Thoracic aorta (tissue), 2 donors: Measurements from ENCODE around the gene CDC23. TPM values are rescaled to one million over a fixed set of nuclear protein-coding genes. Genes with fewer than 3 reads are reported as not detected.

Experiments used
- ATAC-seq: fragments of 150-250 bp; one replicate; pipeline ENCODE4 v1.8.0; 2017; ENCODE audit warnings: low read depth; ENCODE audit not compliant: insufficient number of reproducible peaks, low FRiP score
- DNase-seq: peaks from one replicate; pipeline ENCODE4 v3.0.0-alpha.2; 2020; ENCODE audit warnings: low spot score
- H3K27ac ChIP-seq, 2 donors: fragments of 200-600 bp; sonication (generic); 1 replicate in 1 of 2; 2 replicates in 1 of 2; pipeline ENCODE4 v1.5.1; 2016; ENCODE audit warnings: mild to moderate bottlenecking in 2 of 2, moderate library complexity in 2 of 2
- H3K27me3 ChIP-seq: fragments of 200-600 bp; sonication (generic); replicated peaks from 2 replicates; pipeline ENCODE4 v1.6.0; 2016; ENCODE audit warnings: mild to moderate bottlenecking; ENCODE audit not compliant: insufficient read depth
- H3K36me3 ChIP-seq: fragments of 200-600 bp; sonication (generic); one replicate; pipeline ENCODE4 v1.5.1; 2016
- H3K4me1 ChIP-seq, 2 donors: fragments of 200-600 bp; sonication (generic); 1 replicate in 1 of 2; 2 replicates in 1 of 2; pipeline versions ENCODE4 v1.5.1 to v1.6.0; 2016; ENCODE audit warnings: low read depth in 2 of 2, mild to moderate bottlenecking in 1 of 2; ENCODE audit not compliant: control insufficient read depth in 1 of 2
- H3K4me3 ChIP-seq: fragments of 200-600 bp; sonication (generic); 2 replicates; pipeline ENCODE4 v1.5.1; 2016; ENCODE audit warnings: mild to moderate bottlenecking
- H3K9me3 ChIP-seq: fragments of 200-600 bp; sonication (generic); 2 replicates; pipeline ENCODE4 v1.5.1; 2016
- total RNA-seq, 2 donors: library from RNA; depleted of rRNA; stranded (reverse); fragments of >200 nt; gene quantifications; one replicate each; pipeline versions ENCODE4 v1.1.0 to v1.2.3, GENCODE V29; 2016
- TF ChIP-seq, protein P1 (sequence below): fragments of 200-600 bp; sonication (generic); IDR thresholded peaks from one replicate; pipeline ENCODE4 v1.5.1; 2019; ENCODE audit warnings: antibody characterized with exemption

CDC23 gene
- total RNA-seq, 2 donors from 2014 or later = 13.5 to 17.7 TPM

DNA sequence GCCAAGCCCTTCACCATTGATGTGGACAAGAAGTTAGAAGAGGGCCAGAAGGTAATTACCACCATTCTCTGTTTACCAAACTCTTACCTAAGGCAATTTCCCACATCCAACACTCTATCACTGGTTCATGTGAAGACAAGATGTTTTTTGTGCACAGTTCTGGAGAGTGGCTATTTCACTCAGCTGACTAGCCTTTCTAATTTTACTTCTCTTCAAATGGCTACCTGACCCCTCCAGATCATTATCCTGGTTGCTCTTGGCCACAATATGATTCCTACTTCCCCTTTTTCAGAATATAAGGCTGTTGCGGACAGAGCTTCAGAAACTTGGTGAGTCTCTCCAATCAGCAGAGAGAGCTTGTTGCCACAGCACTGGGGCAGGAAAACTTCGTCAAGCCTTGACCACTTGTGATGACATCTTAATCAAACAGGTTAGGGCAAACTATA is 27.1 kb downstream of the CDC23 start:
- H3K36me3 ChIP-seq = peaks cover 37% of the 10 kb centered on the region
- H3K27ac ChIP-seq = no peak overlapping the region
- H3K27me3 ChIP-seq = no peaks in the 10 kb centered on the region
- no peaks in the 10 kb centered on the region for H3K9me3 ChIP-seq
- H3K4me3 ChIP-seq = no peak overlapping the region
- TF ChIP-seq, protein P1, sequence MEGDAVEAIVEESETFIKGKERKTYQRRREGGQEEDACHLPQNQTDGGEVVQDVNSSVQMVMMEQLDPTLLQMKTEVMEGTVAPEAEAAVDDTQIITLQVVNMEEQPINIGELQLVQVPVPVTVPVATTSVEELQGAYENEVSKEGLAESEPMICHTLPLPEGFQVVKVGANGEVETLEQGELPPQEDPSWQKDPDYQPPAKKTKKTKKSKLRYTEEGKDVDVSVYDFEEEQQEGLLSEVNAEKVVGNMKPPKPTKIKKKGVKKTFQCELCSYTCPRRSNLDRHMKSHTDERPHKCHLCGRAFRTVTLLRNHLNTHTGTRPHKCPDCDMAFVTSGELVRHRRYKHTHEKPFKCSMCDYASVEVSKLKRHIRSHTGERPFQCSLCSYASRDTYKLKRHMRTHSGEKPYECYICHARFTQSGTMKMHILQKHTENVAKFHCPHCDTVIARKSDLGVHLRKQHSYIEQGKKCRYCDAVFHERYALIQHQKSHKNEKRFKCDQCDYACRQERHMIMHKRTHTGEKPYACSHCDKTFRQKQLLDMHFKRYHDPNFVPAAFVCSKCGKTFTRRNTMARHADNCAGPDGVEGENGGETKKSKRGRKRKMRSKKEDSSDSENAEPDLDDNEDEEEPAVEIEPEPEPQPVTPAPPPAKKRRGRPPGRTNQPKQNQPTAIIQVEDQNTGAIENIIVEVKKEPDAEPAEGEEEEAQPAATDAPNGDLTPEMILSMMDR = no peak
- ATAC-seq (no peak), DNase-seq (no peak)
- no peaks in the 10 kb centered on the region for H3K4me1 ChIP-seq

DNA sequence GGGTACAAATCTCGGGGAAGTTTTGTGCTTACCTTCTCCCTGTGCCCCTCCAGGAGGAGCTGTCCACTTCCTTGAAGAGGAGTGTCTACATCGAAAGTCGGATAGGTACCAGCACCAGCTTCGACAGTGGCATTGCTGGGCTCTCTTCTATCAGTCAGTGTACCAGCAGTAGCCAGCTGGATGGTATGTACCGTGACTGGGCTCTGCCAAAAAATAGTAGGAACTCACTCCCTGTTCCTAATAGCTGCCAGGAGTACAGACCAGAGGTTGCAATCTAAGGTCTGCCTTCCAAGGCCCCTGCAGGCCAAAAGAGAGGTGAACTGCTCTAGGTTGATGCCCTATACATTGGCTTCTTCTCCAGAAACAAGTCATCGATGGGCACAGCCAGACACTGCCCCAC is 30.3 kb downstream of the CDC23 start:
- ATAC-seq (no peak), DNase-seq (no peak)
- no peaks in the 10 kb centered on the region for H3K9me3 ChIP-seq
- H3K4me1 ChIP-seq = peaks cover 7% of the 10 kb centered on the region in 2 donors
- TF ChIP-seq, protein P1 = no peak
- no peak overlapping the region for H3K27ac ChIP-seq
- no peaks in the 10 kb centered on the region for H3K27me3 ChIP-seq
- no peak overlapping the region for H3K4me3 ChIP-seq
- H3K36me3 ChIP-seq = peaks cover 15% of the 10 kb centered on the region

DNA sequence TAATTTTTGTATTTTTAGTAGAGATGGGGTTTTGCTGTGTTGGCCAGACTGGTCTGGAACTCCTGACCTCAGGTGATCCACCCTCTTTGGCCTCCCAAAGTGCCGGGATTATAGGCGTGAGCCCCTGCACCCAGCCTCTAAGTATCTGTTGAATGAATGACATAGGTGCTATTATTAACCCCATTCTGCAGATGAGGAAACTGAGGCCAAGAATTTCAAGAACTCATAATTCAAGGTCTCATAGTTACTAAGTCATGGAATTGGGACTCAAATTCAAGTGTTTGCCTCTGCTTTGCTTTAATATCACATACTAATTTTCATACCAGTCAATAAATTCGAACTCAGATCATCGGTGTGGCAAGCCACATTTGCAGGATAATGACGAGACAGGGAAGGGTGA is 32.3 kb downstream of the CDC23 start:
- Histone ChIP-seq H3K27ac (no peak overlapping the region), H3K9me3 (no peaks in the 10 kb centered on the region), H3K36me3 (peaks cover 12% of the 10 kb centered on the region), H3K4me3 (no peak overlapping the region), H3K4me1 (peaks cover 14 to 27% of the 10 kb centered on the region in 2 donors), H3K27me3 (no peaks in the 10 kb centered on the region)
- TF ChIP-seq, protein P1 = no peak
- DNase-seq (no peak), ATAC-seq (no peak)

DNA sequence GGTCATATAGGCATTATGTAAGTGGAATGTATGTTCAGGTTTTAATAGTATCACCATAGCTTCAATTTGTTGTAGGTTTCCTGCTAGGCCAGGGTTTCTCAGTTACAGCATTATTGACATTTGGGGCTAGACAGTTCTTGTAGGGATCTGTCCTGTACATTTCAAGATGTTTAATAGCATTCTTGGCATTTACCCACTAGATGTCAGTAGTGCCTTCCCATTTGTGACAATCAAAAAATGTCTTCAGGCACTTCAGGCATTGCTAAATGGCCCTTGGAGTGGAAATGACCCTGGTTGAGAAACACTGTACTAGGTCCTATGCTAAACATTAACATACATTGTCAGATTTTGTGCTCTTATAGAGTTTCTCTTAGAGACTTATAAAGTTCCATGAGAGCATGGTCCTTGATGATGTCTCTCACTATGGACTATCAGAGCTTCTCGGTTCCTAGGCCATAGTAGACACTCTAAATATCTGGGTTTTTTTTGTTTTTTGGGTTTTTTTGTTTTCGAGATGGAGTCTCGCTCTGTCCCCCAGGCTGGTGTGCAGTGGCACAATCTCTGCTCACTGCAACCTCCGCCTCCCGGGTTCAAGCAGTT is 32.8 kb downstream of the CDC23 start:
- H3K36me3 ChIP-seq = peaks cover 15% of the 10 kb centered on the region
- no peak overlapping the region for H3K4me3 ChIP-seq
- no peaks in the 10 kb centered on the region for H3K27me3 ChIP-seq
- H3K4me1 ChIP-seq = peaks cover 14 to 27% of the 10 kb centered on the region in 2 donors
- no peak for ATAC-seq
- H3K27ac ChIP-seq = no peak overlapping the region
- no peak for DNase-seq
- TF ChIP-seq, protein P1 = no peak
- H3K9me3 ChIP-seq = no peaks in the 10 kb centered on the region

DNA sequence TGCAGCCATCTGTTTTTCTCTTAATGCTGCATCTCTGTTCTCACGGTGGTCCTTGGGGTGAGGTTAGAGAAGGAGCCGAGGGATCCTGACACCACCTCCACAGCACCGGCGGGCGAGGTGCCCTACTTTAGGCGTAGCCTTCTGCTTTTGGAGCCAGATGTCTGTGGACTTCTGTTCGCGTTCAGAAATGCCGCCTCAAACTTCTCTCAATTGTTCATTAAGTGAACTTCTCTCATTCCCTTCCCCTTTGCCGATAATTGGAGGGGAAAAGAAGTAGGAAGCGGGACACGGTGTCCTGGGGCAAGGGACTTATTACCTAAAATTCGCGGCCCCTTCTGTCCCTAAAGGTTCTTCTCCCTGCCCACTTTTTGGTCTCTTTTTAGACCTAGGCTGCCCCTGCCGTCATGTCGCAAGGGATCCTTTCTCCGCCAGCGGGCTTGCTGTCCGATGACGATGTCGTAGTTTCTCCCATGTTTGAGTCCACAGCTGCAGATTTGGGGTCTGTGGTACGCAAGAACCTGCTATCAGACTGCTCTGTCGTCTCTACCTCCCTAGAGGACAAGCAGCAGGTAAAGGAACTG is 33.8 kb downstream of the CDC23 start:
- no peak overlapping the region for H3K27ac ChIP-seq

More for the DNA sequence above, 33.8 kb downstream of the CDC23 start:
- Histone ChIP-seq H3K4me3 (peak overlapping the region; percentile 98), H3K4me1 (peaks cover 14 to 27% of the 10 kb centered on the region in 2 donors), H3K36me3 (peaks cover 17% of the 10 kb centered on the region), H3K9me3 (no peaks in the 10 kb centered on the region), H3K27me3 (no peaks in the 10 kb centered on the region)
- ATAC-seq (no peak), DNase-seq (no peak)
- TF ChIP-seq, protein P1 = no peak
